Colonic mucosa (tissue), 4 donors: ENCODE results near the gene PBRM1. TPM values are rescaled to one million over a fixed set of nuclear protein-coding genes. Genes with fewer than 3 reads are reported as not detected.

ENCODE experiments used
- DNase-seq: peaks from one replicate; pipeline ENCODE4 v3.0.0-alpha.2; 2020
- H3K27ac ChIP-seq: fragments of 200-600 bp; one replicate; pipeline ENCODE4 v1.8.0; 2021
- H3K27me3 ChIP-seq: fragments of 200-600 bp; one replicate; pipeline ENCODE4 v1.8.0; 2021
- H3K36me3 ChIP-seq: fragments of 200-600 bp; one replicate; pipeline ENCODE4 v1.8.0; 2021
- H3K4me1 ChIP-seq: fragments of 200-600 bp; one replicate; pipeline ENCODE4 v1.8.0; 2021; ENCODE audit warnings: mild to moderate bottlenecking
- H3K4me3 ChIP-seq: fragments of 200-600 bp; one replicate; pipeline ENCODE4 v1.8.0; 2021
- H3K9ac ChIP-seq, 2 donors: one replicate each; pipeline ENCODE4 v1.7.0; 2013; ENCODE audit warnings: control low read depth in 2 of 2, low read depth in 2 of 2, low read length in 2 of 2
- H3K9me3 ChIP-seq: fragments of 200-600 bp; one replicate; pipeline ENCODE4 v1.8.0; 2021
- CTCF ChIP-seq: fragments of 200-600 bp; IDR thresholded peaks from one replicate; pipeline ENCODE4 v1.8.0; 2022; ENCODE audit warnings: antibody characterized with exemption, mild to moderate bottlenecking
- intact Hi-C: fragments of 100-400 bp; cut with DNase I; formaldehyde crosslinking; loops from one replicate; pipeline ENCODE4 v1.14.1; 2022
- total RNA-seq, 2 donors: library from RNA; stranded (reverse); fragmentation: NEBNext Ultra II Directional in 1 of 2; extraction: Animal tissue kit (Norgen Biotek cat#: 25700) in 1 of 2; gene quantifications; one replicate each; pipeline ENCODE4 v1.2.1, GENCODE V29; 2021
- donor health status: healthy.
- donor health status: DM: no; HTN: no; CAD: no.
- donor health status: DM: no; HTN: no; CAD: no.

The PBRM1 gene
- total RNA-seq, 2 donors from 2014 or later, result 53.6 to 65.7 TPM

GRCh38 chr3:52633786-52634185 lies 51.9 kb downstream of the PBRM1 start:
- intact Hi-C loops, result no loop called here
- Histone ChIP-seq H3K9me3 (no peaks in the 10 kb centered on the region), H3K4me3 (no peak overlapping the region), H3K27ac (no peak overlapping the region), H3K9ac (no peak overlapping the region), H3K36me3 (no peaks in the 10 kb centered on the region), H3K4me1 (no peaks in the 10 kb centered on the region), H3K27me3 (no peaks in the 10 kb centered on the region)
- no peak for TF ChIP-seq CTCF
- no peak for DNase-seq

GRCh38 chr3:52625041-52625440 lies 60.7 kb downstream of the PBRM1 start:
- Histone ChIP-seq H3K9me3 (no peaks in the 10 kb centered on the region), H3K27me3 (no peaks in the 10 kb centered on the region), H3K4me1 (no peaks in the 10 kb centered on the region), H3K27ac (no peak overlapping the region), H3K9ac (no peak overlapping the region), H3K4me3 (no peak overlapping the region), H3K36me3 (peaks cover 8% of the 10 kb centered on the region)
- no peak for DNase-seq
- intact Hi-C loops, result no loop called here
- no peak for TF ChIP-seq CTCF

- H3K27ac ChIP-seq, result no peak overlapping the region
- intact Hi-C loops, result no loop called here
Measured at GRCh38 chr3:52623234-52623792, 62.4 kb downstream of the PBRM1 start.

GRCh38 chr3:52620580-52620979 lies 65.1 kb downstream of the PBRM1 start:
- Histone ChIP-seq H3K4me1 (no peaks in the 10 kb centered on the region), H3K27me3 (no peaks in the 10 kb centered on the region), H3K36me3 (no peaks in the 10 kb centered on the region), H3K4me3 (no peak overlapping the region), H3K9ac (no peak overlapping the region), H3K27ac (no peak overlapping the region), H3K9me3 (no peaks in the 10 kb centered on the region)
- TF ChIP-seq CTCF, result no peak
- intact Hi-C loops, result no loop called here
- DNase-seq, result no peak

More at GRCh38 chr3:52623234-52623792, 62.4 kb downstream of the PBRM1 start:
- H3K9me3 ChIP-seq, result no peaks in the 10 kb centered on the region
- no peak for TF ChIP-seq CTCF
- no peak overlapping the region for H3K4me3 ChIP-seq
- H3K27me3 ChIP-seq, result no peaks in the 10 kb centered on the region
- peaks cover 8% of the 10 kb centered on the region for H3K36me3 ChIP-seq
- no peak overlapping the region for H3K9ac ChIP-seq
- DNase-seq, result no peak
- no peaks in the 10 kb centered on the region for H3K4me1 ChIP-seq

DNA sequence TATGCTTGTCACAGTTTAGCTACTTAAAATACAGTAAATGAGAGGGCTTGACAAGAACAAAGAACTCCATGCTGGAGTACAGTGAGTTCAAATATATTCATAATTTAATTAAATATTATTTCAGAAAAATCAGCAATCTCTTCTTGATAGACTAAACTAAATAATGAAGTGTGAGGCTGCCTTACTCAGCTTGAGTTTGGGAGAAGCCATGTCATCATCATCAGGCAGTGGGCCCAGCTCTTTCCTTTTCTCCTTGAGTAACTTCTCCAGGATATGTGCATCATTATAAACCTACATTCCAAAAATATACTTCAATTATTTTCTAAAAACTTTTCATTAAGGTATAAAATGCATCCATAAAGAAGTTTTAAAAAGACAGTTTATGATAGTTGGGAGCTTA lies 70.5 kb downstream of the PBRM1 start:
- no peaks in the 10 kb centered on the region for H3K27me3 ChIP-seq
- H3K36me3 ChIP-seq, result no peaks in the 10 kb centered on the region
- no peak for TF ChIP-seq CTCF
- no peak overlapping the region for H3K27ac ChIP-seq
- no peak overlapping the region for H3K9ac ChIP-seq
- H3K9me3 ChIP-seq, result no peaks in the 10 kb centered on the region
- DNase-seq, result no peak
- no peak overlapping the region for H3K4me3 ChIP-seq
- H3K4me1 ChIP-seq, result no peaks in the 10 kb centered on the region
- intact Hi-C loops, result no loop called here
